HEK293T (cell line): Measurements from ENCODE around the gene MMP19.

Experiments
- ARNT ChIP-seq: fragments of 450-650 bp; IDR thresholded peaks from 2 replicates; pipeline ENCODE4 v1.6.1; 2017; ENCODE audit warnings: mild to moderate bottlenecking
- BHLHE40 ChIP-seq: fragments of 450-650 bp; IDR thresholded peaks from 2 replicates; pipeline ENCODE4 v1.6.1; 2016; ENCODE audit warnings: mild to moderate bottlenecking, moderate library complexity, borderline replicate concordance
- CTBP1 ChIP-seq: fragments of 450-650 bp; IDR thresholded peaks from 2 replicates; pipeline ENCODE4 v1.6.1; 2016; ENCODE audit warnings: borderline replicate concordance
- ELF4 ChIP-seq: fragments of 450-650 bp; IDR thresholded peaks from 2 replicates; pipeline ENCODE4 v1.6.1; 2017; ENCODE audit warnings: antibody characterized with exemption
- FOXA1 ChIP-seq: fragments of 450-650 bp; IDR thresholded peaks from 2 replicates; pipeline ENCODE4 v1.6.1; 2016; ENCODE audit warnings: mild to moderate bottlenecking
- FOXK2 ChIP-seq: fragments of 450-650 bp; IDR thresholded peaks from 2 replicates; pipeline ENCODE4 v1.6.1; 2016; ENCODE audit warnings: mild to moderate bottlenecking
- FOXM1 ChIP-seq: fragments of 450-650 bp; IDR thresholded peaks from 2 replicates; pipeline ENCODE4 v1.6.1; 2017; ENCODE audit warnings: mild to moderate bottlenecking, borderline replicate concordance
- PKNOX1 ChIP-seq: fragments of 450-650 bp; IDR thresholded peaks from 2 replicates; pipeline ENCODE4 v1.6.1; 2016
- SP1 ChIP-seq: fragments of 450-650 bp; IDR thresholded peaks from 2 replicates; pipeline ENCODE4 v1.6.1; 2017
- SUZ12 ChIP-seq: fragments of 450-650 bp; IDR thresholded peaks from 2 replicates; pipeline ENCODE4 v1.6.1; 2016; ENCODE audit warnings: mild to moderate bottlenecking
- TARDBP ChIP-seq: fragments of 450-650 bp; IDR thresholded peaks from 2 replicates; pipeline ENCODE4 v1.6.1; 2016
- ZNF384 ChIP-seq: fragments of 450-650 bp; IDR thresholded peaks from 2 replicates; pipeline ENCODE4 v1.6.1; 2016

- TF ChIP-seq ELF4 = no peak
- no peak for TF ChIP-seq SP1
- TF ChIP-seq ZNF384 = no peak
- no peak for TF ChIP-seq FOXA1
- TF ChIP-seq FOXM1 = no peak
- TF ChIP-seq BHLHE40 = no peak
- no peak for TF ChIP-seq PKNOX1
- TF ChIP-seq SUZ12 = no peak
- no peak for TF ChIP-seq ARNT
- no peak for TF ChIP-seq TARDBP
- no peak for TF ChIP-seq CTBP1
- no peak for TF ChIP-seq FOXK2
These were observed 45.2 kb downstream of the MMP19 start for GRCh38 chr12:55797550-55797949.
